ENCODE measurements around the gene LTC4S.

LTC4S gene

GRCh38 chr5:179769271-179769670 is 24.5 kb upstream of the LTC4S start:
- WGBS (ENCODE audit: insufficient coverage): 85% methylated on average over 5 of the region's 6 CpGs
- no peaks in the 10 kb centered on the region for H3K9me3 ChIP-seq (ENCODE audit: control extremely low read depth in 1 of 5, control insufficient read depth in 4 of 5, insufficient read depth in 2 of 5, low read depth in 1 of 5, low read length in 4 of 5)
- ChIA-PET POLR2A (no interaction called here), CTCF (interaction anchor here (1.0 to 12.6 kb wide), 7 partner anchors 9 to 66 kb away, joined by 3 to 211 read pairs (median 4); partner anchors contain the start of gene LTC4S)
- H3K36me3 ChIP-seq (ENCODE audit: control insufficient read depth in 4 of 4, insufficient read depth in 4 of 4, low read length in 3 of 4): peaks cover 20 to 76% (median 52%) of the 10 kb centered on the region in 4 experiments
- no peak overlapping the region for H3K4me3 ChIP-seq (ENCODE audit: control insufficient read depth in 1 of 7, extremely low read depth in 1 of 7, insufficient read depth in 4 of 7, low read depth in 2 of 7, low read length in 6 of 7)
- no peaks in the 10 kb centered on the region for H3K27me3 ChIP-seq (replicated peaks in 2 of 5; ENCODE audit: control insufficient read depth in 4 of 5, insufficient read depth in 5 of 5, low read length in 4 of 5)
- no peak for DNase-seq
- no peak overlapping the region for H3K27ac ChIP-seq (ENCODE audit: insufficient read depth in 1 of 2, low read depth in 1 of 2, low read length in 2 of 2, poor library complexity in 1 of 2, severe bottlenecking in 2 of 2)
- H3K4me1 ChIP-seq (ENCODE audit: control extremely low read depth in 1 of 4, control insufficient read depth in 4 of 4, insufficient read depth in 4 of 4, low read length in 3 of 4): peaks cover 10 to 49% (median 34%) of the 10 kb centered on the region in 4 experiments

GRCh38 chr5:179769796-179770195 is 24.0 kb upstream of the LTC4S start:
- WGBS (ENCODE audit: insufficient coverage): 100% methylated on average over 4 of the region's 5 CpGs
- Histone ChIP-seq H3K9me3 (ENCODE audit: control extremely low read depth in 1 of 5, control insufficient read depth in 4 of 5, insufficient read depth in 2 of 5, low read depth in 1 of 5, low read length in 4 of 5) (no peaks in the 10 kb centered on the region), H3K27ac (ENCODE audit: insufficient read depth in 1 of 2, low read depth in 1 of 2, low read length in 2 of 2, poor library complexity in 1 of 2, severe bottlenecking in 2 of 2) (no peak overlapping the region), H3K27me3 (replicated peaks in 2 of 5; ENCODE audit: control insufficient read depth in 4 of 5, insufficient read depth in 5 of 5, low read length in 4 of 5) (no peaks in the 10 kb centered on the region), H3K36me3 (ENCODE audit: control insufficient read depth in 4 of 4, insufficient read depth in 4 of 4, low read length in 3 of 4) (peaks cover 20 to 81% (median 55%) of the 10 kb centered on the region in 4 experiments), H3K4me1 (ENCODE audit: control extremely low read depth in 1 of 4, control insufficient read depth in 4 of 4, insufficient read depth in 4 of 4, low read length in 3 of 4) (peaks cover 10 to 49% (median 34%) of the 10 kb centered on the region in 4 experiments), H3K4me3 (ENCODE audit: control insufficient read depth in 1 of 7, extremely low read depth in 1 of 7, insufficient read depth in 4 of 7, low read depth in 2 of 7, low read length in 6 of 7) (no peak overlapping the region)
- DNase-seq: no peak
- ChIA-PET POLR2A (no interaction called here), CTCF (interaction anchor here (0.8 to 12.6 kb wide), 7 partner anchors 10 to 32 kb away, joined by 3 to 211 read pairs (median 4); partner anchors contain the start of gene LTC4S)

GRCh38 chr5:179771311-179771895 is 22.4 kb upstream of the LTC4S start:
- peak in 2 of 3 donors; percentile 62 to 76 for DNase-seq
- no peaks in the 10 kb centered on the region for H3K27me3 ChIP-seq (replicated peaks in 2 of 5; ENCODE audit: control insufficient read depth in 4 of 5, insufficient read depth in 5 of 5, low read length in 4 of 5)
- H3K4me3 ChIP-seq (ENCODE audit: control insufficient read depth in 1 of 7, extremely low read depth in 1 of 7, insufficient read depth in 4 of 7, low read depth in 2 of 7, low read length in 6 of 7): no peak overlapping the region
- peaks cover 24 to 84% (median 59%) of the 10 kb centered on the region in 4 experiments for H3K36me3 ChIP-seq (ENCODE audit: control insufficient read depth in 4 of 4, insufficient read depth in 4 of 4, low read length in 3 of 4)
- peaks cover 10 to 38% (median 19%) of the 10 kb centered on the region in 4 experiments for H3K4me1 ChIP-seq (ENCODE audit: control extremely low read depth in 1 of 4, control insufficient read depth in 4 of 4, insufficient read depth in 4 of 4, low read length in 3 of 4)
- no peaks in the 10 kb centered on the region for H3K9me3 ChIP-seq (ENCODE audit: control extremely low read depth in 1 of 5, control insufficient read depth in 4 of 5, insufficient read depth in 2 of 5, low read depth in 1 of 5, low read length in 4 of 5)
- no peak overlapping the region for H3K27ac ChIP-seq (ENCODE audit: insufficient read depth in 1 of 2, low read depth in 1 of 2, low read length in 2 of 2, poor library complexity in 1 of 2, severe bottlenecking in 2 of 2)
- CTCF ChIA-PET: interaction anchor here (0.9 to 12.6 kb wide), 5 partner anchors 8 to 42 kb away, joined by 3 to 211 read pairs (median 7); partner anchors contain the start of gene LTC4S
- POLR2A ChIA-PET: no interaction called here
- 67% methylated on average over 4 of the region's 4 CpGs for WGBS (ENCODE audit: insufficient coverage)

- ChIA-PET POLR2A (no interaction called here), CTCF (interaction anchor here (2.1 to 12.6 kb wide), 3 partner anchors 8 to 23 kb away, joined by 7 to 211 read pairs (median 139); partner anchors contain the start of gene LTC4S)
- no CpG with 5 or more reads among the region's 6 CpGs for WGBS (ENCODE audit: insufficient coverage)
- H3K4me3 ChIP-seq (ENCODE audit: control insufficient read depth in 1 of 7, extremely low read depth in 1 of 7, insufficient read depth in 4 of 7, low read depth in 2 of 7, low read length in 6 of 7): no peak overlapping the region
- DNase-seq: no peak
- H3K27me3 ChIP-seq (replicated peaks in 2 of 5; ENCODE audit: control insufficient read depth in 4 of 5, insufficient read depth in 5 of 5, low read length in 4 of 5): no peaks in the 10 kb centered on the region
- H3K9me3 ChIP-seq (ENCODE audit: control extremely low read depth in 1 of 5, control insufficient read depth in 4 of 5, insufficient read depth in 2 of 5, low read depth in 1 of 5, low read length in 4 of 5): no peaks in the 10 kb centered on the region
- peaks cover 2 to 31% (median 11%) of the 10 kb centered on the region in 4 experiments for H3K4me1 ChIP-seq (ENCODE audit: control extremely low read depth in 1 of 4, control insufficient read depth in 4 of 4, insufficient read depth in 4 of 4, low read length in 3 of 4)
- peaks cover 24 to 81% (median 61%) of the 10 kb centered on the region in 4 experiments for H3K36me3 ChIP-seq (ENCODE audit: control insufficient read depth in 4 of 4, insufficient read depth in 4 of 4, low read length in 3 of 4)
- H3K27ac ChIP-seq (ENCODE audit: insufficient read depth in 1 of 2, low read depth in 1 of 2, low read length in 2 of 2, poor library complexity in 1 of 2, severe bottlenecking in 2 of 2): no peak overlapping the region
These were observed 21.4 kb upstream of the LTC4S start for GRCh38 chr5:179772351-179772750.

GRCh38 chr5:179773686-179774040 is 20.1 kb upstream of the LTC4S start:
- H3K36me3 ChIP-seq (ENCODE audit: control insufficient read depth in 4 of 4, insufficient read depth in 4 of 4, low read length in 3 of 4): peaks cover 24 to 86% (median 61%) of the 10 kb centered on the region in 4 experiments
- DNase-seq: no peak
- CTCF ChIA-PET: interaction anchor here (0.8 kb wide), 1 partner anchor 10 kb away, joined by 4 read pairs; no protein-coding TSS in a partner anchor

GRCh38 chr5:179774442-179774841 is 19.3 kb upstream of the LTC4S start:
- Histone ChIP-seq H3K4me3 (ENCODE audit: control insufficient read depth in 1 of 7, extremely low read depth in 1 of 7, insufficient read depth in 4 of 7, low read depth in 2 of 7, low read length in 6 of 7) (no peak overlapping the region), H3K27me3 (replicated peaks in 2 of 5; ENCODE audit: control insufficient read depth in 4 of 5, insufficient read depth in 5 of 5, low read length in 4 of 5) (no peaks in the 10 kb centered on the region), H3K9me3 (ENCODE audit: control extremely low read depth in 1 of 5, control insufficient read depth in 4 of 5, insufficient read depth in 2 of 5, low read depth in 1 of 5, low read length in 4 of 5) (no peaks in the 10 kb centered on the region), H3K36me3 (ENCODE audit: control insufficient read depth in 4 of 4, insufficient read depth in 4 of 4, low read length in 3 of 4) (peaks cover 22 to 82% (median 57%) of the 10 kb centered on the region in 4 experiments), H3K4me1 (ENCODE audit: control extremely low read depth in 1 of 4, control insufficient read depth in 4 of 4, insufficient read depth in 4 of 4, low read length in 3 of 4) (peaks cover 0 to 36% (median 15%) of the 10 kb centered on the region in 4 experiments), H3K27ac (ENCODE audit: insufficient read depth in 1 of 2, low read depth in 1 of 2, low read length in 2 of 2, poor library complexity in 1 of 2, severe bottlenecking in 2 of 2) (no peak overlapping the region)
- POLR2A ChIA-PET: no interaction called here
- no peak for DNase-seq
- CTCF ChIA-PET: interaction anchor here (0.8 to 3.7 kb wide), 3 partner anchors 9 to 11 kb away, joined by 4 to 9 read pairs (median 4); no protein-coding TSS in a partner anchor
- WGBS (ENCODE audit: insufficient coverage): 100% methylated on average over 6 of the region's 12 CpGs

More at GRCh38 chr5:179773686-179774040, 20.1 kb upstream of the LTC4S start:
- POLR2A ChIA-PET: no interaction called here
- no peaks in the 10 kb centered on the region for H3K9me3 ChIP-seq (ENCODE audit: control extremely low read depth in 1 of 5, control insufficient read depth in 4 of 5, insufficient read depth in 2 of 5, low read depth in 1 of 5, low read length in 4 of 5)
- no peak overlapping the region for H3K4me3 ChIP-seq (ENCODE audit: control insufficient read depth in 1 of 7, extremely low read depth in 1 of 7, insufficient read depth in 4 of 7, low read depth in 2 of 7, low read length in 6 of 7)
- 97% methylated on average over 9 of the region's 9 CpGs for WGBS (ENCODE audit: insufficient coverage)
- no peaks in the 10 kb centered on the region for H3K27me3 ChIP-seq (replicated peaks in 2 of 5; ENCODE audit: control insufficient read depth in 4 of 5, insufficient read depth in 5 of 5, low read length in 4 of 5)
- peaks cover 0 to 34% (median 15%) of the 10 kb centered on the region in 4 experiments for H3K4me1 ChIP-seq (ENCODE audit: control extremely low read depth in 1 of 4, control insufficient read depth in 4 of 4, insufficient read depth in 4 of 4, low read length in 3 of 4)
- no peak overlapping the region for H3K27ac ChIP-seq (ENCODE audit: insufficient read depth in 1 of 2, low read depth in 1 of 2, low read length in 2 of 2, poor library complexity in 1 of 2, severe bottlenecking in 2 of 2)

GRCh38 chr5:179776411-179776938 is 17.3 kb upstream of the LTC4S start:
- no peak overlapping the region for H3K27ac ChIP-seq (ENCODE audit: insufficient read depth in 1 of 2, low read depth in 1 of 2, low read length in 2 of 2, poor library complexity in 1 of 2, severe bottlenecking in 2 of 2)
- no peaks in the 10 kb centered on the region for H3K27me3 ChIP-seq (replicated peaks in 2 of 5; ENCODE audit: control insufficient read depth in 4 of 5, insufficient read depth in 5 of 5, low read length in 4 of 5)
- no peak overlapping the region for H3K4me3 ChIP-seq (ENCODE audit: control insufficient read depth in 1 of 7, extremely low read depth in 1 of 7, insufficient read depth in 4 of 7, low read depth in 2 of 7, low read length in 6 of 7)
- no peaks in the 10 kb centered on the region for H3K9me3 ChIP-seq (ENCODE audit: control extremely low read depth in 1 of 5, control insufficient read depth in 4 of 5, insufficient read depth in 2 of 5, low read depth in 1 of 5, low read length in 4 of 5)
- no peak for DNase-seq
- H3K4me1 ChIP-seq (ENCODE audit: control extremely low read depth in 1 of 4, control insufficient read depth in 4 of 4, insufficient read depth in 4 of 4, low read length in 3 of 4): peaks cover 0 to 33% (median 11%) of the 10 kb centered on the region in 4 experiments
- ChIA-PET CTCF (interaction anchor here (1.0 to 11.8 kb wide), 6 partner anchors 9 to 30 kb away, joined by 3 to 139 read pairs (median 8); partner anchors contain the start of gene LTC4S), POLR2A (no interaction called here)
- peaks cover 10 to 72% (median 54%) of the 10 kb centered on the region in 4 experiments for H3K36me3 ChIP-seq (ENCODE audit: control insufficient read depth in 4 of 4, insufficient read depth in 4 of 4, low read length in 3 of 4)
- WGBS (ENCODE audit: insufficient coverage): 98% methylated on average over 9 of the region's 11 CpGs
